Adrenal gland (tissue), 12 donors: ENCODE measurements around the gene TMEM132D. TPM values are rescaled to one million over a fixed set of nuclear protein-coding genes. Genes with fewer than 3 reads are reported as not detected.
A peak's percentile ranks its signal among the peaks of the same experiment; 100 is the strongest.

Experiments
- DNase-seq, 7 donors: peaks; one replicate each; pipeline ENCODE4 v3.0.0-alpha.2; 2019 to 2020
- H3K27ac ChIP-seq, 5 donors: fragments of 200-600 bp; sonication (generic) in 4 of 5; 1 replicate in 3 of 5; 2 replicates in 2 of 5; pipeline versions ENCODE4 v1.5.1 to v1.8.0; 2016 to 2020; ENCODE audit warnings: mild to moderate bottlenecking in 1 of 5
- H3K27me3 ChIP-seq: fragments of 200-600 bp; 2 replicates; pipeline ENCODE4 v1.8.0; 2021
- H3K36me3 ChIP-seq, 2 donors: fragments of 200-600 bp; replicated peaks in 1 of 2; 1 replicate in 1 of 2; 2 replicates in 1 of 2; pipeline versions ENCODE4 v1.5.1 to v1.8.0; 2018 to 2022
- H3K4me1 ChIP-seq, 2 donors: fragments of 200-600 bp; replicated peaks in 1 of 2; 1 replicate in 1 of 2; 2 replicates in 1 of 2; pipeline versions ENCODE4 v1.5.1 to v1.8.0; 2018 to 2021
- H3K4me3 ChIP-seq, 4 donors: fragments of 200-600 bp; sonication (generic) in 3 of 4; one replicate each; pipeline ENCODE4 v1.5.1; 2016 to 2018
- H3K9me3 ChIP-seq, 3 donors: fragments of 200-600 bp; sonication (generic) in 1 of 3; replicated peaks in 1 of 3; 1 replicate in 2 of 3; 2 replicates in 1 of 3; pipeline versions ENCODE4 v1.5.1 to v1.8.0; 2016 to 2021
- CTCF ChIP-seq, 6 experiments: fragments of 450-650 bp in 4 of 6; fragments of 200-600 bp in 2 of 6; sonication (generic) in 1 of 6; IDR thresholded peaks; 1 replicate in 5 of 6; 2 replicates in 1 of 6; pipeline versions ENCODE4 v1.5.1 to v1.8.0; 2016 to 2021; ENCODE audit warnings: antibody characterized with exemption in 6 of 6, mild to moderate bottlenecking in 2 of 6, moderate library complexity in 1 of 6
- POLR2A ChIP-seq, 2 donors: fragments of 450-650 bp; IDR thresholded peaks; one replicate each; pipeline ENCODE4 v1.6.1; 2017; ENCODE audit warnings: antibody characterized with exemption in 2 of 2, mild to moderate bottlenecking in 2 of 2, moderate library complexity in 1 of 2
- WGBS, 4 donors: extraction: QIAGEN DNeasy Blood & Tissue Kit in 2 of 4; methylation state at CpG; one replicate each; pipeline versions ENCODE4 v1.1.5 to v1.1.7; 2013 to 2017; 5-methylcytosine and 5-hydroxymethylcytosine counted together
- intact Hi-C, 2 donors: fragments of 100-400 bp; cut with DNase I; formaldehyde crosslinking; loops; one replicate each; pipeline versions ENCODE4 v1.14.1 to v1.15.0; 2022 to 2023
- polyA plus RNA-seq, 3 donors: library from polyadenylated mRNA; stranded (reverse); fragments of 200-250 nt in 2 of 3; fragments of 350-450 nt in 1 of 3; fragmentation: Illumina TruSeq in 1 of 3; extraction: RNeasy Lipid Tissue Mini Kit (QIAGEN cat#74804) in 1 of 3; gene quantifications; one replicate each; pipeline ENCODE4 v1.2.3, GENCODE V29; 2013 to 2014
- total RNA-seq, 9 donors: library from RNA; depleted of rRNA in 4 of 9; stranded (reverse); fragments of >200 nt in 4 of 9; fragments of 120-200 nt in 1 of 9; fragmentation: NEBNext Ultra II Directional in 1 of 9; extraction: Animal tissue kit (Norgen Biotek cat#: 25700) in 1 of 9; gene quantifications; one replicate each; pipeline versions ENCODE4 v1.1.0 to v1.2.4, GENCODE V29; 2013 to 2023
- donor health status: healthy with polysubstance abuse.
- donor health status: Bipolar disorder and iron deficiency.
- donor health status: DM: yes; HTN: yes; CAD: no.
- donor health status: DM: no; HTN: no; CAD: no.
- donor health status: DM: no; HTN: no; CAD: no.
- donor health status: DM: yes; HTN: yes; CAD: no.

TMEM132D gene
- total and polyA plus RNA-seq, 12 donors = 0.03 to 0.83 (median 0.35) TPM; not detected in 8

GRCh38 chr12:129937426-129937825 is 33.6 kb upstream of the TMEM132D start:
- TF ChIP-seq CTCF (IDR thresholded peaks at IDR 0.05) = no peak
- TF ChIP-seq POLR2A (IDR thresholded peaks at IDR 0.05) = no peak
- WGBS, 4 donors = 13 to 23% (median 17%) methylated on average over 5 of the region's 5 CpGs
- no peak overlapping the region for H3K27ac ChIP-seq
- no peak for DNase-seq
- no peaks in the 10 kb centered on the region for H3K9me3 ChIP-seq
- H3K36me3 ChIP-seq = no peaks in the 10 kb centered on the region
- H3K27me3 ChIP-seq = no peaks in the 10 kb centered on the region
- intact Hi-C loops = no loop called here
- H3K4me3 ChIP-seq = no peak overlapping the region
- H3K4me1 ChIP-seq = no peaks in the 10 kb centered on the region

DNA sequence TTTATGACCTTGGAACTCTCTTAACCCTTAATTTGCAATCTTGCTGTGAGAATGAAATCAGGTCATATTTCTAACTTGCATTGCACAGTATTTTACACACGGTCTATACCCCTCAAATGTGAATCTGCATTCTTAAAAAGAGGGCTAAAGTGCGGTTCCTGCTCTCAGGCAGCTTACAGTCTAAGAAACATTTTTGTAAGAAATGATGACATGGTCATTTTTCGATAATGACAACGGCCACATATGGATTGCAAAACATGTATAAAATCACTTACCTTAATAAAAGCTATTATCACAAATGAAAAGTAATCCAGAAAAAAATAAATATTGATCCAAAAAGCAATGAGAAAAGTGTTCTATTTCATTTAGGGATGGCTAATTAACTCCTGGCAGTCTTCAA is 24.8 kb upstream of the TMEM132D start:
- H3K27me3 ChIP-seq = no peaks in the 10 kb centered on the region
- WGBS, 4 donors = 72 to 86% (median 81%) methylated on average over 4 of the region's 4 CpGs
- no peak overlapping the region for H3K4me3 ChIP-seq
- no peak for TF ChIP-seq POLR2A (IDR thresholded peaks at IDR 0.05)
- TF ChIP-seq CTCF (IDR thresholded peaks at IDR 0.05) = no peak
- H3K36me3 ChIP-seq = no peaks in the 10 kb centered on the region
- no peaks in the 10 kb centered on the region for H3K4me1 ChIP-seq
- DNase-seq = no peak
- no peaks in the 10 kb centered on the region for H3K9me3 ChIP-seq
- H3K27ac ChIP-seq = no peak overlapping the region
- intact Hi-C loops = no loop called here

DNA sequence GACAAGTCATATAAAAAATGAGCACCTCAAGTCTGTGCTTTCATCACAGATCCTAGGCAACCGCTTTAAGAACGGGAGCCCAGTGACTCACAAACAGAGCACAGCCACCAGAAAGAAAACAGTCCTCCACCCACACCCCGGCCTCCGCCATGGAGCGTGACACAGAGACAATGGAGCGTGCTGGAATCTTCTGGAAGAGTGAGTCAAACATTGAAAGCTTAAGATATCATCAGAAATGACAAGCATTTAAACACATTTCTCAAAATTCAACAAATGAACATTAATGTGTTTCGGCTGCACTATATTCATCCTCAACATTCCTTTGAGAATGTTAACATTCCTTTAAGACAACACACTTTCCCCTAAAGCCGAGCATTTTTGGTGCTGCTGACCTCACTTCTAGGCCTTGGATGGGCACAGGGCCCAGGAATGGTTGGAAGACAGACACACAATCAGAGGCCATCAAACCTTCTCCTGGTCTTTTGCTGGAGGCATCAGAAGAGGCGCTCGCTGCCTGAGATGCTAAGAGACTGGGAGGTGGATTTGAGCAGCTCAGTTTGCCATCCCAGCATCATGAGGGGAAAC is 23.6 kb upstream of the TMEM132D start:
- Histone ChIP-seq H3K36me3 (no peaks in the 10 kb centered on the region), H3K4me1 (no peaks in the 10 kb centered on the region), H3K27me3 (no peaks in the 10 kb centered on the region), H3K9me3 (no peaks in the 10 kb centered on the region), H3K27ac (no peak overlapping the region), H3K4me3 (no peak overlapping the region)
- DNase-seq = no peak
- 75 to 87% (median 83%) methylated on average over 9 to 10 of the region's 10 CpGs for WGBS, 4 donors
- intact Hi-C loops = no loop called here
- no peak for TF ChIP-seq POLR2A (IDR thresholded peaks at IDR 0.05)

DNA sequence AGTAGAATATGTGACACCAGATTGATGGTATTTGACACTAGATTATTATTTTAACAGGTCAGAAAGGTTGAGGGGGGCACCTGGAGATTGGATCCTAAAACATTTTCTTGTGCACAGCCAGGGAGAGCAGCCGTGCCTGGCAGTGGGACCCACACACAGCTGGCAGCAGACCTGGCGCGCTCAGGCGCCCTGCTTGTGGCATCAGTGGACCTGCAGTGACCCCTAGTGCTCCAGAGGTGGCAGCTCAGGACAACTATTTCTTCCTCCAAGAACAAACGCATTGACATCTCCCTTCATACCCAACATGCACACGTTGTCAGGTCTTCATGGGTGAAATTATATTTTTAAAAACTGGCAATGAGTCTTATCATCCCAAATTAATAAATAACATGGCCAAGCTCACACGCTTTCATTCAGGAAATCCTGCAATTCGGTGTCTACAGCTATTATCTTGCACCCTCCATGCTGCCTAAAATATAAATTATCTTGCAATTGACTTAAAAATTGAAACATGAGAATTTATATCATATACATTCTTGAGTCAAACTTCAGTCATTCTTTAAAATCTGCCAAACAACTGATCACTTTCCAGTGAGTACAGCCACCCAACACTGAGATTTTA is 7.7 kb upstream of the TMEM132D start:
- WGBS, 4 donors = 4 to 10% (median 7%) methylated on average over 4 to 8 of the region's 8 CpGs
- Histone ChIP-seq H3K27ac (no peak overlapping the region), H3K9me3 (no peaks in the 10 kb centered on the region), H3K4me1 (no peaks in the 10 kb centered on the region), H3K36me3 (no peaks in the 10 kb centered on the region), H3K27me3 (no peaks in the 10 kb centered on the region), H3K4me3 (no peak overlapping the region)
- peak; percentile 20 to 69 (median 47) for DNase-seq
- intact Hi-C loops = loop anchor here in 1 of 2 donors (5.0 to 10.0 kb wide), 2 partner anchors 1129 to 1647 kb away; partner anchors contain the start of gene TMEM132C
- TF ChIP-seq POLR2A (IDR thresholded peaks at IDR 0.05) (no peak), CTCF (IDR thresholded peaks at IDR 0.05) (peak; percentile 41 to 80 (median 72))
